K562 (cell line): ENCODE data around the gene NT5DC1.

Source experiments
- CBFA2T3 ChIP-seq: fragments of 450-650 bp; IDR thresholded peaks from 2 replicates; pipeline ENCODE4 v1.6.1; 2017
- CCAR2 ChIP-seq: fragments of 200-400 bp; formaldehyde crosslinking; IDR thresholded peaks from 2 replicates; pipeline ENCODE4 v1.6.1; 2017; ENCODE audit warnings: mild to moderate bottlenecking, low read depth, low read length
- ELF1 ChIP-seq: fragments of 200-800 bp; sonication (Bioruptor generic); IDR thresholded peaks from 2 replicates; pipeline ENCODE4 v1.6.1; 2016; ENCODE audit warnings: missing genetic modification characterization, missing compliant biosample characterization
- EZH2 ChIP-seq: IDR thresholded peaks from 2 replicates; pipeline ENCODE4 v1.6.1; 2012; ENCODE audit warnings: low read depth, mild to moderate bottlenecking, inconsistent platforms, low read length, borderline replicate concordance
- HSF4 ChIP-seq: fragments of 250-450 bp; sonication (Bioruptor Pico); IDR thresholded peaks from 2 replicates; pipeline ENCODE4 v2.1.2; 2022; ENCODE audit warnings: mild to moderate bottlenecking, moderate library complexity, borderline replicate concordance
- JUN ChIP-seq, 2 experiments: sonication (generic) in 1 of 2; formaldehyde crosslinking in 1 of 2; IDR thresholded peaks; 2 replicates each; pipeline versions ENCODE4 v1.6.1 to v1.8.0; 2012 to 2022; ENCODE audit warnings: borderline replicate concordance in 2 of 2, mild to moderate bottlenecking in 2 of 2, improper control_type of control experiment in 1 of 2, low read depth in 1 of 2, low read length in 1 of 2, missing genetic modification reagents in 1 of 2
- KLF1 ChIP-seq: fragments of 450-650 bp; IDR thresholded peaks from 2 replicates; pipeline ENCODE4 v1.6.1; 2016; ENCODE audit warnings: missing genetic modification characterization, missing compliant biosample characterization
- POLR2A ChIP-seq: fragments of 450-650 bp; conservative IDR thresholded peaks from 2 replicates; pipeline ENCODE4 v1.6.1; 2016
- SP1 ChIP-seq: sonication (generic); formaldehyde crosslinking; IDR thresholded peaks from 2 replicates; pipeline ENCODE4 v1.8.1; 2022; ENCODE audit warnings: mild to moderate bottlenecking, missing genetic modification reagents
- TARDBP ChIP-seq: fragments of 450-650 bp; IDR thresholded peaks from 2 replicates; pipeline ENCODE4 v1.6.1; 2016
- TEAD4 ChIP-seq, 2 experiments: sonication (generic) in 1 of 2; formaldehyde crosslinking in 1 of 2; IDR thresholded peaks; 2 replicates each; pipeline versions ENCODE4 v1.6.1 to v1.8.0; 2012 to 2022; ENCODE audit warnings: borderline replicate concordance in 1 of 2, inconsistent platforms in 1 of 2, low read length in 1 of 2, mild to moderate bottlenecking in 1 of 2, missing genetic modification reagents in 1 of 2
- TF ChIP-seq, protein P1 (sequence below): fragments of 450-650 bp; IDR thresholded peaks from 2 replicates; pipeline ENCODE4 v1.6.1; 2016

DNA sequence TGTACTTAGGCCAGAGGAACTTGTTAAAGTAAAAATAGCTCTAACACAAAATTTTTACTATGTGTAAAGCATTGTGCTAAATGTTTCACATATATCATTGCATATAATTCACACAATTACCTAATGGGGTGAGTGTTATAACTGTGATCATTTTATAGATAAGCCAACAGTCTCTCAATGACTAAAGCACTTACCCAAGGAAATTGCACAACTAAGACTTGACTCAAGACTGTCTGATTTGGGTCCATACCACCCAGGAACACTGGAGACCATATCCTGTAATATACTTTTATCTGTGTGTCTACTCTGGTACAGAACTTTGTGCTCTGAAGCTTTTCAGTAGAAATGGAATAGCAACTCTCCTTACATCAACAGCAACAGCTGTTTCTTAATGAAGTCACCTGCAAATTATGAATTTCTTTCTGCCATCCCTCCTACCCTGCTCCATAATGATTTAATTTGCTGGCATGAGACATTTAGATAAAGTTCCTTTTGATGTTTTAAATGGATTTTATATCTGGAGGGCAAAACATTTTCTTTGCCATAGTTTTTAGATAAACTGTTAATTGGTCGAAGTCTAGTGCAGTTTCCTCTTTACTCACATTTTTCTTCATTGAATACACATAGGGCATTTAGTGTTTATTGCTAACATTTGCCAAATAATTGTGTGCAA lies 105.7 kb downstream of the NT5DC1 start:
- TF ChIP-seq CBFA2T3 (no peak), POLR2A (no peak), TARDBP (no peak), HSF4 (CRISPR knock-in tag) (no peak), CCAR2 (no peak), TEAD4 (IDR thresholded peaks at IDR 0.05; ENCODE audit: low read length) (no peak), TEAD4 (CRISPR knock-in tag; IDR thresholded peaks at IDR 0.05; ENCODE audit: borderline replicate concordance) (no peak), KLF1 (tag) (no peak), EZH2 (no peak), JUN (IDR thresholded peaks at IDR 0.05; ENCODE audit: borderline replicate concordance, low read depth, low read length) (no peak), JUN (CRISPR knock-in tag; IDR thresholded peaks at IDR 0.05; ENCODE audit: borderline replicate concordance) (no peak), ELF1 (tag) (no peak), SP1 (CRISPR knock-in tag) (no peak)
- TF ChIP-seq, protein P1, sequence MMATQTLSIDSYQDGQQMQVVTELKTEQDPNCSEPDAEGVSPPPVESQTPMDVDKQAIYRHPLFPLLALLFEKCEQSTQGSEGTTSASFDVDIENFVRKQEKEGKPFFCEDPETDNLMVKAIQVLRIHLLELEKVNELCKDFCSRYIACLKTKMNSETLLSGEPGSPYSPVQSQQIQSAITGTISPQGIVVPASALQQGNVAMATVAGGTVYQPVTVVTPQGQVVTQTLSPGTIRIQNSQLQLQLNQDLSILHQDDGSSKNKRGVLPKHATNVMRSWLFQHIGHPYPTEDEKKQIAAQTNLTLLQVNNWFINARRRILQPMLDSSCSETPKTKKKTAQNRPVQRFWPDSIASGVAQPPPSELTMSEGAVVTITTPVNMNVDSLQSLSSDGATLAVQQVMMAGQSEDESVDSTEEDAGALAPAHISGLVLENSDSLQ = no peak
